Measurements from ENCODE around the gene LCN15. TPM values are rescaled to one million over a fixed set of nuclear protein-coding genes. Genes with fewer than 3 reads are reported as not detected.

The LCN15 gene
- total and polyA plus RNA-seq, 2 of the 13 experiments (the other 11 are each of a cell fraction or from before 2014, with no cell fraction given), result 1.3 to 53.7 TPM

DNA sequence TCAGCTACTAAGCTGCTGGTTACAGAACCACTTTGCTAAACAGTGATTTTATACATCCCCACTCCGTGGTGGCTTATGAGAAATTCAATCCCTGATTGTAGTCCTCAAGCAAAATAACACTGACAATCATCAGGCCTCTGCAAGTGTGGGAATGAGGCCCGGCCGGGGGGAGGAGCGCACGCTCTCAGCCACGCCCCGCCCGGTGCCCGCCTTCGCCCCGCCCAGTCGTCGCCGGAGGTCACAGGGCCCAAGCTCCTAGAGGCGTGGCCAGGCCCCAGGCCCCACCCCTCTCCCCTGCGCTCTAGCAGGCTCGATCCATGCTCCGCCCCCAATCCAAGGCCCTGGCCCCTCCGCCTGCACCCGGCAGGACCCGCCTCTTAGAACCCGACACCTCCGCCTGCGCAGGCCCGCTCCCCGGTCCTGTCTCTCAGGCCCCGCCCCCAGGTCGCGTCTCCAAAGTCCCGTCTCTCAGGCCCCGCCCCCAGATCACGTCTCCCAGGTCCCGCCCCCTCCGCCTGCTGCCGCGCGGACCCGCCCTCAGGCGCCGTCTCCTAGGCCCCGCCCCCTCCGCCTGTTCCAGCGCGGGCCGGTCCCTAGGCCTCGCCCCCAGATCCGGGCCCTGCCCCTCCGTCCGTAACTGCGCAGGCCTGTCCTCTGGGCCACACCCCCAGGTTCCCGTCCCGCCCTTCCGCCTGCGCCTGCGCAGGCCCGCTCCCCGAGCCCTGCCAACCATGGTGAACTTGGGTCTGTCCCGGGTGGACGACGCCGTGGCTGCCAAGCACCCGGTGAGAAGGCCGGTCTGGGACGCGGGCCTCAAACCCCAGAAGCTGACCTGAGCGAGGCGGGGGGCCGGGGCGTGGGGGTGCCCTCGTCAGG lies 26.6 kb upstream of the LCN15 start, which contains the start of gene TMEM141 (continued):
- TF ChIP-seq NCOR1 (IDR thresholded peaks at IDR 0.05; ENCODE audit: borderline replicate concordance, low read length) (no peak), ZSCAN25 (CRISPR knock-in tag; IDR thresholded peaks at IDR 0.05) (0 out of 2 replicates have a peak, but pooled peaks have one; percentile 15), HDAC1 (CRISPR knock-in tag; IDR thresholded peaks at IDR 0.05) (peak; percentile 50; the same call in 1 of the 2 replicates), PAF1 (CRISPR knock-in tag; IDR thresholded peaks at IDR 0.05) (no peak), NR2F6 (IDR thresholded peaks at IDR 0.05) (no peak), NR2F6 (CRISPR knock-in tag; IDR thresholded peaks at IDR 0.05) (peak; percentile 33; the same call in 1 of the 2 replicates), KMT2A (CRISPR knock-in tag; IDR thresholded peaks at IDR 0.05) (no peak), ZFP82 (CRISPR knock-in tag; IDR thresholded peaks at IDR 0.05; ENCODE audit: borderline replicate concordance) (peak; percentile 54; the same call in 1 of the 2 replicates), IRF2 (CRISPR knock-in tag; IDR thresholded peaks at IDR 0.05) (peak; percentile 34), SP140L (CRISPR knock-in tag; IDR thresholded peaks at IDR 0.05; ENCODE audit: borderline replicate concordance) (no peak), NR2F1 (CRISPR knock-in tag; IDR thresholded peaks at IDR 0.05) (0 out of 4 replicates have a peak, but pooled peaks of 1 of the 2 experiments have one; percentile 10), NRL (CRISPR knock-in tag; IDR thresholded peaks at IDR 0.05; ENCODE audit: borderline replicate concordance) (no peak), MIXL1 (CRISPR knock-in tag; IDR thresholded peaks at IDR 0.05) (peak; percentile 60; the same call in 1 of the 2 replicates), THAP8 (CRISPR knock-in tag; IDR thresholded peaks at IDR 0.05; ENCODE audit: borderline replicate concordance) (no peak), ZNF792 (CRISPR knock-in tag; IDR thresholded peaks at IDR 0.05) (peak; percentile 19; the same call in 1 of the 2 replicates), WIZ (CRISPR knock-in tag; IDR thresholded peaks at IDR 0.05) (no peak), PCBP1 (IDR thresholded peaks at IDR 0.05; ENCODE audit: borderline replicate concordance, low read depth, low read length) (no peak), HOXD1 (CRISPR knock-in tag; IDR thresholded peaks at IDR 0.05) (peak; percentile 72; the same call in 1 of the 2 replicates)
- TF ChIP-seq, protein P1, sequence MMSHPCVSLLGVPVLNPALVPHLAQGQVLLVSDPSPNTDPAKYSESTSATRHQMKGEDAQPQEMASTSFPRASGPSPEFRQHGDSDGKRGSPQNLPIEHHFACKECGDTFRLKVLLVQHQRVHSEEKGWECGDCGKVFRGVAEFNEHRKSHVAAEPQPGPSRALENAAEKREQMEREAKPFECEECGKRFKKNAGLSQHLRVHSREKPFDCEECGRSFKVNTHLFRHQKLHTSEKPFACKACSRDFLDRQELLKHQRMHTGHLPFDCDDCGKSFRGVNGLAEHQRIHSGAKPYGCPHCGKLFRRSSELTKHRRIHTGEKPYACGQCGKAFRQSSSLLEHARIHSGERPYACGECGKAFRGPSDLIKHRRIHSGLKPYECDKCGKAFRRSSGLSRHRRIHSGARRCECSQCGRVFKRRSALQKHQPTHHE (CRISPR knock-in tag; IDR thresholded peaks at IDR 0.05; ENCODE audit: borderline replicate concordance), result no peak
- TF ChIP-seq, protein P2, sequence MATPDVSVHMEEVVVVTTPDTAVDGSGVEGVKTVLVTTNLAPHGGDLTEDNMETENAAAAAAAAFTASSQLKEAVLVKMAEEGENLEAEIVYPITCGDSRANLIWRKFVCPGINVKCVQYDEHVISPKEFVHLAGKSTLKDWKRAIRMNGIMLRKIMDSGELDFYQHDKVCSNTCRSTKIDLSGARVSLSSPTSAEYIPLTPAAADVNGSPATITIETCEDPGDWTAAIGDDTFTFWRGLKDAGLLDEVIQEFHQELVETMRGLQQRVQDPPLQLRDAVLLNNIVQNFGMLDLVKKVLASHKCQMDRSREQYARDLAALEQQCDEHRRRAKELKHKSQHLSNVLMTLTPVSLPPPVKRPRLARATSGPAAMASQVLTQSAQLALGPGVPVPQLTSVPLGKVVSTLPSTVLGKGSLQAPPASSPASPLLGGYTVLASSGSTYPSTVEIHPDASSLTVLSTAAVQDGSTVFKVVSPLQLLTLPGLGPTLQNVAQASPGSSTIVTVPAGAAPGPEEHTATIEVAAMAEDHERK (CRISPR knock-in tag; IDR thresholded peaks at IDR 0.05; ENCODE audit: low read depth), result no peak
- TF ChIP-seq, protein P3, sequence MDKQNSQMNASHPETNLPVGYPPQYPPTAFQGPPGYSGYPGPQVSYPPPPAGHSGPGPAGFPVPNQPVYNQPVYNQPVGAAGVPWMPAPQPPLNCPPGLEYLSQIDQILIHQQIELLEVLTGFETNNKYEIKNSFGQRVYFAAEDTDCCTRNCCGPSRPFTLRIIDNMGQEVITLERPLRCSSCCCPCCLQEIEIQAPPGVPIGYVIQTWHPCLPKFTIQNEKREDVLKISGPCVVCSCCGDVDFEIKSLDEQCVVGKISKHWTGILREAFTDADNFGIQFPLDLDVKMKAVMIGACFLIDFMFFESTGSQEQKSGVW (CRISPR knock-in tag; IDR thresholded peaks at IDR 0.05; ENCODE audit: borderline replicate concordance), result no peak
- TF ChIP-seq, protein P4, sequence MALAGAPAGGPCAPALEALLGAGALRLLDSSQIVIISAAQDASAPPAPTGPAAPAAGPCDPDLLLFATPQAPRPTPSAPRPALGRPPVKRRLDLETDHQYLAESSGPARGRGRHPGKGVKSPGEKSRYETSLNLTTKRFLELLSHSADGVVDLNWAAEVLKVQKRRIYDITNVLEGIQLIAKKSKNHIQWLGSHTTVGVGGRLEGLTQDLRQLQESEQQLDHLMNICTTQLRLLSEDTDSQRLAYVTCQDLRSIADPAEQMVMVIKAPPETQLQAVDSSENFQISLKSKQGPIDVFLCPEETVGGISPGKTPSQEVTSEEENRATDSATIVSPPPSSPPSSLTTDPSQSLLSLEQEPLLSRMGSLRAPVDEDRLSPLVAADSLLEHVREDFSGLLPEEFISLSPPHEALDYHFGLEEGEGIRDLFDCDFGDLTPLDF (CRISPR knock-in tag; IDR thresholded peaks at IDR 0.05), result no peak
- TF ChIP-seq, protein P5, sequence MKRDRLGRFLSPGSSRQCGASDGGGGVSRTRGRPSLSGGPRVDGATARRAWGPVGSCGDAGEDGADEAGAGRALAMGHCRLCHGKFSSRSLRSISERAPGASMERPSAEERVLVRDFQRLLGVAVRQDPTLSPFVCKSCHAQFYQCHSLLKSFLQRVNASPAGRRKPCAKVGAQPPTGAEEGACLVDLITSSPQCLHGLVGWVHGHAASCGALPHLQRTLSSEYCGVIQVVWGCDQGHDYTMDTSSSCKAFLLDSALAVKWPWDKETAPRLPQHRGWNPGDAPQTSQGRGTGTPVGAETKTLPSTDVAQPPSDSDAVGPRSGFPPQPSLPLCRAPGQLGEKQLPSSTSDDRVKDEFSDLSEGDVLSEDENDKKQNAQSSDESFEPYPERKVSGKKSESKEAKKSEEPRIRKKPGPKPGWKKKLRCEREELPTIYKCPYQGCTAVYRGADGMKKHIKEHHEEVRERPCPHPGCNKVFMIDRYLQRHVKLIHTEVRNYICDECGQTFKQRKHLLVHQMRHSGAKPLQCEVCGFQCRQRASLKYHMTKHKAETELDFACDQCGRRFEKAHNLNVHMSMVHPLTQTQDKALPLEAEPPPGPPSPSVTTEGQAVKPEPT (CRISPR knock-in tag; IDR thresholded peaks at IDR 0.05; ENCODE audit: low read depth), result no peak
